H1 (cell line): ENCODE results near the gene NABP2.

ENCODE experiments used
- EP300 ChIP-seq, 2 experiments: IDR thresholded peaks; 1 replicate in 1 of 2; 2 replicates in 1 of 2; pipeline ENCODE4 v1.6.1; 2011 to 2012; ENCODE audit warnings: low read depth in 2 of 2, low read length in 2 of 2, mild to moderate bottlenecking in 2 of 2, borderline replicate concordance in 1 of 2, inconsistent platforms in 1 of 2, moderate library complexity in 1 of 2
- EZH2 ChIP-seq: fragments of 200-600 bp; sonication (generic); IDR thresholded peaks from 2 replicates; pipeline ENCODE4 v1.7.1; 2012; ENCODE audit warnings: low read depth, mild to moderate bottlenecking, moderate library complexity, low read length, inconsistent platforms; ENCODE audit not compliant: severe bottlenecking
- PHF8 ChIP-seq: fragments of 200-600 bp; sonication (generic); conservative IDR thresholded peaks from 2 replicates; pipeline ENCODE4 v1.7.1; 2012; ENCODE audit warnings: low read depth, mild to moderate bottlenecking, inconsistent platforms, low read length, moderate library complexity
- POLR2A ChIP-seq, 2 experiments: IDR thresholded peaks; 1 replicate in 1 of 2; 2 replicates in 1 of 2; pipeline ENCODE4 v1.6.1; 2011; ENCODE audit warnings: low read depth in 2 of 2, low read length in 2 of 2, mild to moderate bottlenecking in 2 of 2; ENCODE audit errors: control extremely low read depth in 1 of 2
- USF2 ChIP-seq: IDR thresholded peaks from 2 replicates; pipeline ENCODE4 v1.6.1; 2011; ENCODE audit warnings: low read length, improper control_type of control experiment
- TF ChIP-seq, protein P1 (sequence below), 3 experiments: IDR thresholded peaks; 1 replicate in 2 of 3; 2 replicates in 1 of 3; pipeline versions ENCODE4 v1.5.1 to v1.6.1; 2011; ENCODE audit warnings: low read length in 3 of 3, mild to moderate bottlenecking in 3 of 3, inconsistent platforms in 2 of 3, low read depth in 1 of 3, moderate library complexity in 1 of 3; ENCODE audit not compliant: insufficient read depth in 1 of 3; ENCODE audit errors: control extremely low read depth in 1 of 3

GRCh38 chr12:56208006-56208405 is 16.1 kb upstream of the NABP2 start:
- TF ChIP-seq, protein P1, sequence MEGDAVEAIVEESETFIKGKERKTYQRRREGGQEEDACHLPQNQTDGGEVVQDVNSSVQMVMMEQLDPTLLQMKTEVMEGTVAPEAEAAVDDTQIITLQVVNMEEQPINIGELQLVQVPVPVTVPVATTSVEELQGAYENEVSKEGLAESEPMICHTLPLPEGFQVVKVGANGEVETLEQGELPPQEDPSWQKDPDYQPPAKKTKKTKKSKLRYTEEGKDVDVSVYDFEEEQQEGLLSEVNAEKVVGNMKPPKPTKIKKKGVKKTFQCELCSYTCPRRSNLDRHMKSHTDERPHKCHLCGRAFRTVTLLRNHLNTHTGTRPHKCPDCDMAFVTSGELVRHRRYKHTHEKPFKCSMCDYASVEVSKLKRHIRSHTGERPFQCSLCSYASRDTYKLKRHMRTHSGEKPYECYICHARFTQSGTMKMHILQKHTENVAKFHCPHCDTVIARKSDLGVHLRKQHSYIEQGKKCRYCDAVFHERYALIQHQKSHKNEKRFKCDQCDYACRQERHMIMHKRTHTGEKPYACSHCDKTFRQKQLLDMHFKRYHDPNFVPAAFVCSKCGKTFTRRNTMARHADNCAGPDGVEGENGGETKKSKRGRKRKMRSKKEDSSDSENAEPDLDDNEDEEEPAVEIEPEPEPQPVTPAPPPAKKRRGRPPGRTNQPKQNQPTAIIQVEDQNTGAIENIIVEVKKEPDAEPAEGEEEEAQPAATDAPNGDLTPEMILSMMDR (IDR thresholded peaks at IDR 0.05; ENCODE audit: control extremely low read depth in 1 of 3, insufficient read depth in 1 of 3, low read depth in 1 of 3, low read length in 3 of 3) = no peak
- TF ChIP-seq EP300 (IDR thresholded peaks at IDR 0.05; ENCODE audit: borderline replicate concordance in 1 of 2, low read depth in 2 of 2, low read length in 2 of 2) (no peak), POLR2A (IDR thresholded peaks at IDR 0.05; ENCODE audit: control extremely low read depth in 1 of 2, low read depth in 2 of 2, low read length in 2 of 2) (no peak; a peak in 1 of 3 replicates), EZH2 (no peak), USF2 (no peak), PHF8 (no peak)
